Measurements from ENCODE around the gene CAPN14.

GRCh38 chr2:31244101-31244500 is 26.8 kb upstream of the CAPN14 start:
- TF ChIP-seq CTCF (conservative IDR thresholded peaks at IDR 0.05) = no peak
- TF ChIP-seq ZFX (IDR thresholded peaks at IDR 0.05) = no peak

Measured in C4-2B (cell line).